NK-92 treated with Interleukin-12 subunit alpha and Interleukin-12 subunit beta, amount 100 ng/mL, for 24 hours (cell line): ENCODE measurements around the gene SAP30BP.
"Not testable (repeated sequence)": the region's sequence is repeated elsewhere in the genome, so short reads cannot be mapped to it uniquely, and the experiment has no call there.

Experiments
- DNase-seq: peaks from one replicate; lab custom pipeline; 2025; lab: John Stamatoyannopoulos, UW

Gene SAP30BP

DNA sequence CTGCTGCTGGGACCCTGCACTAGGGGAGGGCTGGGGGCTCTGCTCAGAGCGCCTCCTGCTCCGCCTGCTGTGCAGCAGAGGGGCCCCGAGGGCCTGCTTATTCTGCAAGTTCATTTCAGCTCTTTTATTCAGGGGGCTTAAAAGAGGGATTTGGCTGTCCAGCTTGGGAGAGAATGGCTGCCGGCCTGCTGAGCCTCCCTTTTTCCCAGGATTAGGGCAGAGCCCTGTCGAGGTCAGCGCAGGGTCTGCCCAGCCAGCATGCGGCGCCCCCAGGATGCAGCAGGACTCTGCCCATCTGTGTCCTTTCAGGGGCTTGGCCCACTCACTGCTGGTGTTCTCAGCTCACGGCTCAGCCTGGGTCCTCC is 32.8 kb upstream of the SAP30BP start:
- no peak for DNase-seq

DNA sequence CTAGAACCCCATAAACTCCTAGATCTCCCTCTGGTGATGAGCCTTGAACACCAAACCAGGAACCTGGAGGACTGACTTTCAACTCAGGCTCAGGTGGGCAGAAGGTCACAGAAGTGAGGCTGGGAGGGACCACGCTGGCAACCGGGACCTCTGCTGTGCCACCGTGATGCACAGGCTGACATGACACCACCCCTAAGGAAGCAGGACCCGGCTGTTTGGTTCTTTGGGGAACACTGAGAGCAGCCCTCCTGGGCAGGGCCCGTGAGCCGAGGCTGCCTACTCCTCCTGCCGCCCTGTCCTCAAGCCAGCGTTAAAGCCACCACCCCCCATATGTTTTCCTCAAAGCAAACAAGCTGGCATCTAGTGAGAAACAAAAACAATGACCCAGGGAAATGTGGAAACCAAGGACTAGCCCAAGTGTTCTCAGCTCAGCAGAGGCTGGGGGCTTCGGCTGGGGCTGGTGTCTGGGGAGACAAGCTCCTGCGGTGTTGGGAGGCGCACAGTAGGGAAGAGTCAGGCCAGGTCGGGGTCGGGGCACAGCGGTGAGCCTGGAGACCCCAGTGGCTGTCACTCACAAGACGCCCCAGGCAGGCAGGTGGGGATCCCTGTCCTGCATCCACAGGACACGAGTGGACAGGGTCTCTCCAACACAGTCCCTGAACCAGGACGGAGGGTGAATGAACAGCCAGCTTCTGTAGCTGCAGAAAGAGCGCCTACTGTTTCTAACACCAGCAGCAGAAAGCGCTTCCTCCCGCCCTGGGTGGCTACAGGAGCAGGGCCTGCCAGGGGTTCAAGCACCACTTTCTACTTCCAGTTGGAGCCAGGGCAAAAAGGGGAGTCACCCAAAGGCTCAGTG is 32.2 kb upstream of the SAP30BP start:
- no peak for DNase-seq

- DNase-seq = no peak
These were observed 31.4 kb upstream of the SAP30BP start for GRCh38 chr17:75635610-75636202.

DNA sequence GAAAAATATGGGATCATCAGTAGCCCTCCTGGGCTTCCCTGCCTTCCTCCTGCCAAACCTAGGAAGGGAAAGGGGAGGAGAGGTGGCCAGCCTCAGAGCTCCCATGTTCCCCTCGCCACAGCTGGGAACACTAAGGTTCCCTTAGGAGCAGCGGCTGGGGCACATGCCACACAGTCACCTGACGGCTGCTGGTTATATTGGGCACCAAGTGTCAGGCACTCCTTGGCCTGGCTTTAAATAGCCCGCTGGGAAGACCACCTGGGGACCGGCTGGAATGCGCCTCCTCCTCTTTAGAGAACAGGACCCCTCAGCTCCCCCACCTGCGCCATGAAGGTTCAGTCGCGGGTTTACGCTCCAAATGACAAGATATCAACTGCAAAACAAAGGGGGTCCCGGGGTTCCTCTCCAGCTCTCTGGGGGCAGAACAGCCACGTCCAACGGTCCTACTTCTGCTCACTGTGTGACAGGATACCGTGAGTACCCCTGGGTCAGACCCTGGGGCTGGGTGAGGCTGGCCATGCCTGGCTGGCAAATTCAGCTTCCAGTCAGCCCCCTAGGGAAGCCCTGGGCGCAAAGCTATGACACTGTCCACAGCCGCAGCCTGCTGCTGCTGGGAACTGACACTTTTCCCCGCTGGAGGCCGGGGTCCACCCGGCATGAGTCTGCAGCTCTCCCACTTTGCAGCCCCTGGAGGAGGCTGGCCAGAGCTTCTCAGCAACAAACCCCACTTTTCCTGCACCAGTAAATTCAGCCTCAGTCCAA is 30.6 kb upstream of the SAP30BP start:
- no peak for DNase-seq

DNA sequence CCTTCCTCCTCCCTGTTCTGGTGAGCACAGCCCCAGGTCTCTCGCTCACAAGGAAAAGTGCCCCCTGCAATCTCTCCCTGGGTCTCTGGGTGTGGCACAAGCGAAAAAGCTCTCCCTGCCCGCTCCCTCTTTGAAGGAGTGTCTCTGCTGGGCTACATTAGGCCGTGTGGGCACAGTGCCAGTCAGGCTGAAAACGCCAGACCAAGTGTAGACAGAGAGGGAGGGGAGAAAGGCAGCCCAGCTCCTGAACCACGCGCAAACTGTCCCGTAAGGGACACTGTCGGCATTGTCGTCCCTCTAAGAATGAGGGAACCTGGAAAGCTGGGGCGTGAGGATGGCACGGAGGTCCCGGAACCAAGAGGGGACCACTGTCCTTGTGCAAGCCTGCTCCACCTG is 30.0 kb upstream of the SAP30BP start:
- DNase-seq = no peak

DNA sequence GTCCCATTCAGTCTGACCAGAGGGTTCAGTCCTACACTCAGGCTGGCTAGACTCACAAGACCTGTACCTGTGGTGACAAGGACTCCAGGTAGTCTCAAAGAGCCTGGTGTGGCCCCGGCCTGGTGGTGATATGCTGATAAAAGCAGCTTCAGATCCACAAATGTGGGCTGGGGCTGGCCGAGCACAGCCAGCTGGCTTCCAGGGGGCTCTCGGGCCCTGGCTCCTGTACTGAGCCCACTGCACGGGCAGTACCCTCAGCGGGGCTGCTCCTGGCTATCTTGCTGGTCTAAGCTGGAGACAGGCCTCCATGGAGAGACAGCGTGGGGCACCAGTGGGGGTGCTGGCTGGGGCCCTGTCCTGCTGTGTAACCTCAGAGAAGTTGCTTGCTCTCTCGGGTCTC is 29.6 kb upstream of the SAP30BP start:
- DNase-seq = no peak

DNA sequence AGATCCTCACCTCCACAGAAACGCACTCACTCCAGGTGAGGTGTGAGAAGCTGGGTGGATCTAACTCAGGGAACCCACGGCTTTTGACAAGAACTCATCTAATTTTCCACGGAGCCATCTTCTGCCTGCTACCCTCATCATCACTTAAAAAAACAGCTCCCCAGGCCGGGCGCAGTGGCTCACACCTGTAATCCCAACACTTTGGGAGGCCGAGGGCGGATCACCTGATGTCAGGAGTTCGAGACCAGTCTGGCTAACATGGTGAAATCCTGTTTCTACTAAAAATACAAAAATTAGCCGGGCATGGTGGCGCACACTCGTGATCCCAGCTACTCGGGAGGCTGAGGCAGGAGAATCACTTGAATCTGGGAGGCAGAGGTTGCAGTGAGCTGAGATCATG is 29.1 kb upstream of the SAP30BP start:
- DNase-seq = not testable (repeated sequence)

DNA sequence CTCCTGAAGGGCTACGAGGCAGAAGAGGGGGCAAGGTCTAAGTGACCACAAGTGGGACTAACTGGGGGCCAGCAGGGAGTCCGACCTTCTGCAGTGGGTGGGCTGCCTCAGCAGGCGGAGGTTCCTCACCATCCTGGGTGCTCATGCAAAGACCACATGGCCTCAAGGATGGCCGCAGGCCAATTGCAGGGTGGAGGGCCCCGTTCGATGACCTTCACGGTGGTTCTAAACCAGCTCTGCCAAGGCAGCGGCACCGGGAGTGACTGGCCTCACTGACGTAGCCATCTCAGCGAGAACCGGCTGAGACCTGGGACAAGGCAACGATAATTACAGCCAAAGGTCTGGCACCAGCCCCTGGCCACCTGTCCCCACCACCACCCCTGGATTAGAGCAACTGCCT is 28.2 kb upstream of the SAP30BP start:
- DNase-seq = no peak

DNA sequence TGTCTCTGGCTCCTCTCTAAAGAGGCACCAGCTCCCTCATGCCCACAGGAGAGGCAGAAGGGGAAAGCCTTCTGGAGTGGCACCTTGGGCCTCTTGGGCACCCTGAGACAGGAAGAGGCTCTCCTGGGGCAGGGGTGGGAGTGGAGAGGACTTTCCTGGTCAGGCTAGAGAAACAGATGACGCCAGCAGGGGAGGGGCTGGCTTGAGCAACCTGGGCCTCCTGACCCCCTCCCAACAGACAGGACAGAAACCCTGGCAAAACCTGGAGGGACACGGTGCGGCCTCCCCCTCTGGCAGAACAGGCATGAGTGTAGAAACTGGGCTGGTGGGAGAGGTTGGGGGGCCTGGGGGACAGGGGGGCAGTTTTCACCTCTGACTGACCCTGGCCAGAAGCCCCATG is 27.8 kb upstream of the SAP30BP start:
- DNase-seq = no peak

DNA sequence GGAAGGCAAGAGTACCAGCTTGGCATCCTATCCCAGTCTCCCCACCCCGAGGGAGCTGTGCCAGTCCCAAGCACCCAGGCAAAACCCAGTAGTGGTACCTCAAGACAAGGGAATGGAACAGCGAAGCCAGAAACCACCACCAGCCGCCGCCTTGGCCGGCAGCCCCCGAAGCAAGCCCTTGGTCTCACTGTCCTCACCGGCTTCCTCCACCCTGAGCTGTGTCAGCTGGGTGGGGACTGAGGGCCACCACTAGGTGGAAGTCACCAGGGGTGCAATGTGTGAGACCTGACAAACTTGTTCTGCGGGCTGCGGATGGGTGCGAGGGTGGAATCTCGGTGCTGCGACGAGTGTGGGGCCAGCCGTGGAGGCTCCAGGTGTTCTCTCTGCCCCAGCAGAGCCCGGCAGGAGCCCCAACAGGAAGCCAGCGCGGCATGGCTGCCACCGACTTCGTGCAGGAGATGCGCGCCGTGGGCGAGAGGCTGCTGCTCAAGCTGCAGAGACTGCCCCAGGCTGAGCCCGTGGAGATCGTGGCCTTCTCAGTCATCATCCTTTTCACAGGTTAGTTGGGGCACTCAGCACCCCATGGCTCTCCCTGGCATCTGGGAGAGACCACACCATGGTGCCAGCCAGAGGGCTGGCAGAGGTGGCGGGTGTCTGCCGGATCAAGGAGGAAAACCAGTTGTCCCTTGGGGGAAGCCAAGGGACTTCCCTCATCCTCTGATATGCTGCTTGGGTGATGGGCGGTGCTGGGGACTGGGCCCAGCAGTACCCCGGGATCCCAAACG is 27.2 kb upstream of the SAP30BP start:
- DNase-seq = no peak

DNA sequence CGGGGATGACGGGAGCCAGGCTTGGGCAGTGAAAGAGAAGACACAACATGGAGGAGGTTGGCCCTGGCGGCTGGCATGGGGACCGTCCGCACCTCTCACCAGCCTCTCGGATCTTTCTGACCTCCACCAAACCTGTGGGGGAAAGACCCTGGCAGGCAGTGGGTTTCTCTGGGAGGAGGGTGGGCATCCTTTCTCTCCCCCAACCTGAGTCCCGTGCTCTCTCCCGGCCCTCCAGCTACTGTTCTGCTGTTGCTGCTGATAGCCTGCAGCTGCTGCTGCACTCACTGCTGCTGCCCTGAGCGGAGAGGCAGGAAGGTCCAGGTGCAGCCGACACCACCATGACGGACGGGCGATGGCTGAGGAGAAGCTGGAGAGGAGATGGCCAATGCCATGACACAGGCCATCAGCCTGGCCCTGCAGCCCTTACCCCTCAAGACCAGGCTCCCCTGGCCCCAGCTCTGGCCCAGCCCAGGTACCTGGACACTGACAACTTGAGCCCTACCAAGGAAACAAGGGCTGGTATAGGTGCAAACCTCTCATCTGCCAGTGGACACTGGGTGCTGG is 26.5 kb upstream of the SAP30BP start:
- no peak for DNase-seq

DNA sequence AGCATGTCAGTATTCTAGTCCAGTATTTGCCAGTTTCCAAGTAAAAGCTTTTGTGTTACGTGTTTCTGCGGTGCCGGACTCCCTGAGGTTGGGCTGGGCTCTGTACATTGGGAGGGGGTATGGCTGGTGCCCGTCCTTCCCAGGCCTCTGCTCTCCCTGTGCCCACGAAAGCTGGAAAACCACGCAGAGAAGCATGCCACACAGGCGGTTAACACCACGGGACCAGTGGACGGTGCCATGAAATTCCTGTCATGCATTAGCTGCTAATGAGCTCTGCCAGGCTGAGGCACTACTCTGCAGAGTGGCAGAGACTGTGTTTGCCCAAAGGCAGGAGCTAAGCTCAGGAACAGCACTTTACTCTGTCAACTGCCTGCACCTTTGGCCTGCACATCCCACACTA is 25.8 kb upstream of the SAP30BP start:
- no peak for DNase-seq

GRCh38 chr17:75642182-75642783 is 24.9 kb upstream of the SAP30BP start:
- DNase-seq = no peak

DNA sequence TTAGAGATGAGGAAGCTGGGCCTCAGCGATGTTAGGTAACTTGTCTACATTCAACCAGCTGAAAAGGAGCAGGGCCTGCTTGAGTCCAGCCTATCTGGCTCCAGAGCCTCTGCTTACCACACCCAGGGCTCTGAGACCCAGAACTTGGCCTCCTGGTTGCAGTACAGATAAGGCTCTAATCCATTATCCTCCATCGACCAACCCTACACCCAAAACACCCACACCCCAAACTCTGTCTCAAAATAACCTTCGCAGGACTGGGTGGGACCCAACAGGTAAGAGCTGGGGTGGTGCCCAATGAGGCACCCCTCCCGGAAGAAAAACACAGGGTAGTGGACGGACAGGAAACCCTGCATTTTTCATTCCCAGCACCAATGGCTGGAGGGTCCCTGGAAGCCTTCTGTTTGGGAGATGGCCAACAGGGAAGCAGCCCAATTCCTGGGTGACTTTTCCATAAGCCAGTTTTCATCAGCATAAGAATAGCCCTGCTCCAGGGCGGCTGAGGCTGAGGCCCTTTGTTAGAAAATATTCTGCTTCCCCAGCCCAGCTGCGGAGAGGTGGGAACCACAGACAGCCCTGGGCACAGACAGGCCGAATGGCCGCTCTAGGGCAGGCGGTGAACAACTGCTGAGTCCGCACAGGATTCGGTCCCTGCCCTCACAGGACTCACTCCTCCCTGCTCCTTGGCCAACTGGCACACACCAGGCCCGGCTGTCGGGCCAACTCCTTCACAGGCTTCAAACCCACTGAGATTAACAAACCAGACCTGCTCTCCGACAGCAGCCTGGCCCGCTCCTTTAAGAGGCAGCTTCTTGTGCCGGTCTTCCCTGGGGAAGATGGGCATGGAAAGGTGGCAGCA is 24.1 kb upstream of the SAP30BP start:
- DNase-seq = no peak

DNA sequence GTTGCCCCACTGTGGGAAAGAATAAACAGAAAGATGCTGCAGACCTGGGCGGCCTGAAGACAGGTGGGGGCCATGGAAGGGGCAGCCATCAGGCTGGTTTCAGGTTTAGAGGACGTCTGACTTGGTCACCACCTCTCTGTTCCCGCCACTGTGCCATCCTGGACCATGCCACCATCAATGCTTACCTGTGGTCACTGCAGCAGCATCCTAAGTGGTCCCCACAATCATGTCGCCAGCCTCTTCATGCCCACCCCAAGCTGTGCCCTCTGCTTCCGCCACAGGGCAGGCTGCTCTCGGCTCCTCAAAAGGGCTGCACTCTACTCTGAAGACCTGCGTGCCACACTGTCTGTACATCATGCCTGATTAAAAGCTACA is 23.5 kb upstream of the SAP30BP start:
- DNase-seq = no peak

- no peak for DNase-seq
These were observed 21.6 kb upstream of the SAP30BP start for GRCh38 chr17:75645501-75645888.

DNA sequence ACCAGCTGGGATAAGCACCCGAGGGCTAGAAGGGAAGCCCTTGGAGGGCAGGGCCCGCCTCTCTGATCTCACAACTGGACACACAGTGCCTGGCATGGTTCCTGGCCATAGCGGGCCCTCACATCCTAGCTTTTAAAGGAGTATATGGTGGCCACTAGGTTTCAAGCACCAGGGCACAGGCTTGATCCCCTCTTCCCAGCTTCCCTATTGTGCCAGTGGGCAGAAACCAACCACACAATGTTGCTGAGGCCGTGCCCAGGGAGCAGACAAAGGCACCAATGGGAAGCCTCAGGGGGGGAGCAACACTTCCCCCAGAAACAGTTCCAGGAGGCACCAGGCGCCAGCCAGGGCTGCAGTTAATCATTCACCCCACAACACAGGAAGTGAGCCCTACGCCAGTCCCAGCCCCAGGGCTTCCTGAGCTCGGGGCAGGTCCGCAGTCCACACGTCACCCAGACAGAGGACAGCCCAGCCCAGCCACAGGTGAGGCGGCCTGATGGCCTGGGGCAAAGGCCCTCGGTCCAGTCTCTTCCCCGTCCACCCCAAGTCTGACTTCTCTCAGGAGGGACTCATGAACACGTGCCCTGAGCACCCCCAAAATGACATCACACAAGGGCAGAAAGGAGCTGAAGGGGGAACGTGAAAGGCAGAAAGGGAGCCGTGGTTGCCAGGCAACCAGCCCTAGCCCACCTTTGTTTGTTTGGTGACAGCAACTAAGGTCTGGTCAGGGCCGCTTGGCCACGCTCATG is 21.1 kb upstream of the SAP30BP start:
- DNase-seq = no peak

GRCh38 chr17:75646638-75646992 is 20.5 kb upstream of the SAP30BP start:
- DNase-seq = no peak

DNA sequence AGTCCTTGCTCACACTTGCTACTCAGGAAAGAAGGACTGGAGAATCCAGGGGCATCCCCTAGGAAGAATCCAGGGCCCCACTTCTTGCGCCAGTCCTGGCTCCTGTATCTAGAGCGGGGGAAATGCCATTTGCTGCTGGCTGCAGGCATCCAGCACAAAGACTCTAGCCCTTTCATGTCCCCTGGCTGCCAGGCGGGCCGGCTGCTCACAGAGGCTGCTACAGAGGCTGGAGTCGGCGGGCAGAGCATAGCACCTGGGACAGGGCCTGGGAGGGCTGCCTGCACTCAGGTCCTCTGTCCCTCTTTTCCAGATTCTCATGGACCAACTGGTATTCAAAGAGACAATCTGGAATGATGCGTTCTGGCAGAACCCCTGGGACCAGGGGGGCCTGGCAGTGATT is 20.1 kb upstream of the SAP30BP start:
- no peak for DNase-seq

- no peak for DNase-seq
These were observed 19.2 kb upstream of the SAP30BP start for GRCh38 chr17:75647921-75648320.
